SK-N-MC (cell line): ENCODE results near the gene ISG20.

Experiments used
- EZH2 ChIP-seq: fragments of 200-600 bp; sonication (generic); IDR thresholded peaks from one replicate; pipeline ENCODE4 v1.6.1; 2017; ENCODE audit warnings: antibody characterized with exemption
- FOXP2 ChIP-seq: optimal IDR thresholded peaks from 2 replicates; pipeline ENCODE3; 2011; ENCODE audit warnings: mild to moderate bottlenecking, moderate library complexity; ENCODE audit not compliant: insufficient read depth; ENCODE audit errors: extremely low read length, control extremely low read depth

DNA sequence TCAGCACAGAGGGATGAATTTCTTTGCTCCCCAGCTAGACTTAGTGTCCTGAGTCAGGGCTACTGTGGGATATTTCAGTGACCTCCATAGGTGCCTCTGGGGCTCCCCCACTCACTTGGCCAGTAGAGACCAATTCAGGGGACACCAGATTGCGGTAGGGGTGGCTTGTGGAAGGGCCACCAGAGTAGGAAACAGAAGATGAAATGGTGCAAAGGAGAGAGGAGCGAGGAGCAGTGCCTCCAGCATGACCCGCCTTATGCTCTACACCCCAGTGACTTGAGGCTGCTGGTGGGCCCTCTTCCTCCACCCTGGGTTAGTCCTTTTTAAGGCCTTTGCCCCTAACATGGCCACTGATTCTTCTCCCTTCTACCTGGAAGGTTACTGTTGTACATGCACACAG is 15.2 kb upstream of the ISG20 start:
- no peak for TF ChIP-seq EZH2
- no peak for TF ChIP-seq FOXP2
